IMR-90 (cell line): Measurements from ENCODE around the gene ITGB2. TPM values are rescaled to one million over a fixed set of nuclear protein-coding genes. Genes with fewer than 3 reads are reported as not detected.

Experiments used
- ATAC-seq: fragments of 200-7000 bp; cut with Tn5 transposase; 2 replicates; pipeline ENCODE4 v1.9.1; 2020; ENCODE audit warnings: low read depth, mild to moderate bottlenecking, moderate library complexity
- BruUV-seq: library from RNA; stranded (reverse); fragments of 400-500 nt; replicated peaks from 2 replicates; lab custom pipeline; 2021; lab: Mats Ljungman, UMichigan
- CTCF ChIA-PET: fragments of 300-600 bp; formaldehyde crosslinking; extraction: SDS; loops from one replicate; lab custom pipeline; 2021; ENCODE audit warnings: antibody characterized with exemption; lab: Yijun Ruan, JAX
- POLR2A ChIA-PET: fragments of 300-600 bp; sonication (Branson Sonifier 250); formaldehyde crosslinking; loops from one replicate; lab custom pipeline; 2022; ENCODE audit warnings: antibody characterized with exemption; ENCODE audit not compliant: unreplicated experiment; lab: Charles Lee
- DNase-seq: peaks from one replicate; pipeline ENCODE4 v3.0.0; 2013
- H2AFZ ChIP-seq: replicated peaks from 2 replicates; pipeline ENCODE3; 2013; ENCODE audit warnings: low read length, mild to moderate bottlenecking; ENCODE audit not compliant: poor library complexity
- H2AK5ac ChIP-seq: 2 replicates; pipeline ENCODE4 v1.6.1; 2013; ENCODE audit warnings: low read depth, low read length, inconsistent platforms
- H2AK9ac ChIP-seq: replicated peaks from 2 replicates; pipeline ENCODE3; 2013; ENCODE audit warnings: mild to moderate bottlenecking, low read depth, low read length, moderate library complexity; ENCODE audit not compliant: poor library complexity
- H2BK120ac ChIP-seq: 2 replicates; pipeline ENCODE4 v1.6.1; 2013; ENCODE audit warnings: low read depth, low read length, inconsistent platforms
- H2BK15ac ChIP-seq: 3 replicates; pipeline ENCODE4 v1.6.1; 2013; ENCODE audit warnings: low read depth, low read length, inconsistent platforms
- H2BK20ac ChIP-seq: 2 replicates; pipeline ENCODE4 v1.6.1; 2013; ENCODE audit warnings: low read depth, mild to moderate bottlenecking, inconsistent platforms, low read length, moderate library complexity
- H2BK5ac ChIP-seq: 2 replicates; pipeline ENCODE4 v1.6.1; 2013; ENCODE audit warnings: mild to moderate bottlenecking, low read depth, low read length, inconsistent platforms; ENCODE audit not compliant: poor library complexity, severe bottlenecking
- H3K14ac ChIP-seq: replicated peaks from 2 replicates; pipeline ENCODE4 v1.6.1; 2013; ENCODE audit warnings: low read depth, low read length, inconsistent platforms
- H3K18ac ChIP-seq: 2 replicates; pipeline ENCODE4 v1.6.1; 2013; ENCODE audit warnings: low read depth, low read length, control low read depth
- H3K23ac ChIP-seq: 2 replicates; pipeline ENCODE4 v1.6.1; 2013; ENCODE audit warnings: low read depth, low read length, inconsistent platforms
- H3K27ac ChIP-seq: 2 replicates; pipeline ENCODE4 v1.5.1; 2013; ENCODE audit warnings: mild to moderate bottlenecking, control low read depth, low read length; ENCODE audit not compliant: insufficient read depth
- H3K27me3 ChIP-seq: 2 replicates; pipeline ENCODE4 v1.6.1; 2013; ENCODE audit warnings: low read length; ENCODE audit not compliant: control insufficient read depth, insufficient read depth
- H3K36me3 ChIP-seq: 2 replicates; pipeline ENCODE4 v1.6.1; 2013; ENCODE audit warnings: low read length, mixed read lengths; ENCODE audit not compliant: control insufficient read depth, insufficient read depth
- H3K4ac ChIP-seq: 2 replicates; pipeline ENCODE4 v1.6.1; 2013; ENCODE audit warnings: low read depth, low read length, inconsistent platforms
- H3K4me1 ChIP-seq: 2 replicates; pipeline ENCODE4 v1.6.1; 2013; ENCODE audit warnings: low read length, mixed read lengths; ENCODE audit not compliant: control insufficient read depth, insufficient read depth
- H3K4me2 ChIP-seq: 2 replicates; pipeline ENCODE4 v1.6.1; 2013; ENCODE audit warnings: low read depth, mild to moderate bottlenecking, control low read depth, low read length, moderate library complexity
- H3K4me3 ChIP-seq: 2 replicates; pipeline ENCODE4 v1.5.1; 2013; ENCODE audit warnings: low read depth, mild to moderate bottlenecking, control low read depth, low read length, moderate library complexity; ENCODE audit not compliant: insufficient read depth
- H3K56ac ChIP-seq: 2 replicates; pipeline ENCODE4 v1.6.1; 2013; ENCODE audit warnings: low read length, inconsistent platforms; ENCODE audit not compliant: insufficient read depth; ENCODE audit errors: extremely low read depth
- H3K79me1 ChIP-seq, 2 experiments: 2 replicates each; pipeline ENCODE4 v1.6.1; 2013; ENCODE audit warnings: low read length in 2 of 2, inconsistent platforms in 1 of 2, low read depth in 1 of 2
- H3K9ac ChIP-seq: 2 replicates; pipeline ENCODE4 v1.6.1; 2013; ENCODE audit warnings: low read depth, low read length, control low read depth
- H3K9me1 ChIP-seq: 2 replicates; pipeline ENCODE4 v1.6.1; 2013; ENCODE audit warnings: low read length, inconsistent platforms; ENCODE audit not compliant: insufficient read depth
- H3K9me3 ChIP-seq: 2 replicates; pipeline ENCODE4 v1.6.1; 2013; ENCODE audit warnings: low read length; ENCODE audit not compliant: control insufficient read depth, insufficient read depth
- H4K20me1 ChIP-seq: 2 replicates; pipeline ENCODE4 v1.6.1; 2013; ENCODE audit warnings: low read length, inconsistent platforms; ENCODE audit not compliant: insufficient read depth
- H4K5ac ChIP-seq: 2 replicates; pipeline ENCODE4 v1.6.1; 2013; ENCODE audit warnings: mild to moderate bottlenecking, low read depth, low read length, control low read depth
- H4K8ac ChIP-seq, 2 experiments: 2 replicates each; pipeline ENCODE4 v1.6.1; 2013; ENCODE audit warnings: low read depth in 2 of 2, low read length in 2 of 2, control low read depth in 1 of 2, inconsistent platforms in 1 of 2
- H4K91ac ChIP-seq: 2 replicates; pipeline ENCODE4 v1.6.1; 2013; ENCODE audit warnings: low read depth, low read length, inconsistent platforms; ENCODE audit not compliant: insufficient read depth
- BHLHE40 ChIP-seq: fragments of 150-350 bp; IDR thresholded peaks from 2 replicates; pipeline ENCODE4 v1.6.1; 2016; ENCODE audit warnings: mild to moderate bottlenecking, low read depth, low read length
- CEBPB ChIP-seq: IDR thresholded peaks from 2 replicates; pipeline ENCODE4 v1.6.1; 2012; ENCODE audit warnings: low read depth, low read length, improper control_type of control experiment
- CHD1 ChIP-seq: IDR thresholded peaks from 2 replicates; pipeline ENCODE4 v1.6.1; 2012; ENCODE audit warnings: low read depth, low read length, improper control_type of control experiment
- CTCF ChIP-seq: conservative IDR thresholded peaks from 2 replicates; pipeline ENCODE4 v1.5.1; 2012; ENCODE audit warnings: mild to moderate bottlenecking, low read depth, low read length, improper control_type of control experiment
- ELK1 ChIP-seq: fragments of 150-350 bp; IDR thresholded peaks from 2 replicates; pipeline ENCODE4 v1.6.1; 2016; ENCODE audit warnings: low read depth, mild to moderate bottlenecking, low read length, moderate library complexity, borderline replicate concordance
- FOS ChIP-seq: fragments of 150-350 bp; IDR thresholded peaks from 2 replicates; pipeline ENCODE4 v1.6.1; 2016; ENCODE audit warnings: low read depth, low read length
- MAFK ChIP-seq: IDR thresholded peaks from 2 replicates; pipeline ENCODE4 v1.6.1; 2012; ENCODE audit warnings: low read depth, low read length, improper control_type of control experiment
- MAZ ChIP-seq: IDR thresholded peaks from 2 replicates; pipeline ENCODE4 v1.6.1; 2012; ENCODE audit warnings: low read depth, mild to moderate bottlenecking, low read length, improper control_type of control experiment, moderate library complexity, borderline replicate concordance
- MXI1 ChIP-seq: IDR thresholded peaks from 2 replicates; pipeline ENCODE4 v1.6.1; 2012; ENCODE audit warnings: low read depth, mild to moderate bottlenecking, low read length, moderate library complexity, borderline replicate concordance
- POLR2A ChIP-seq: IDR thresholded peaks from 2 replicates; pipeline ENCODE4 v1.6.1; 2012; ENCODE audit warnings: mild to moderate bottlenecking, low read depth, low read length
- RAD21 ChIP-seq: IDR thresholded peaks from 2 replicates; pipeline ENCODE4 v1.6.1; 2012; ENCODE audit warnings: low read length, improper control_type of control experiment
- RFX5 ChIP-seq: IDR thresholded peaks from 2 replicates; pipeline ENCODE4 v1.8.0; 2012; ENCODE audit warnings: low read depth, mild to moderate bottlenecking, low read length, moderate library complexity
- SMC3 ChIP-seq: fragments of 150-350 bp; IDR thresholded peaks from 2 replicates; pipeline ENCODE4 v1.6.1; 2016; ENCODE audit warnings: low read depth, mild to moderate bottlenecking, antibody characterized with exemption, low read length, moderate library complexity
- USF2 ChIP-seq: fragments of 150-350 bp; IDR thresholded peaks from 2 replicates; pipeline ENCODE4 v1.6.1; 2017; ENCODE audit warnings: mild to moderate bottlenecking, antibody characterized with exemption, low read length, low read depth
- WGBS, 2 experiments: methylation state at CpG; one replicate each; pipeline versions ENCODE4 v1.1.5 to v1.1.7; 2013; ENCODE audit warnings: missing lambda C conversion rate in 2 of 2; ENCODE audit not compliant: insufficient read length in 1 of 2; ENCODE audit errors: extremely low coverage in 2 of 2; 5-methylcytosine and 5-hydroxymethylcytosine counted together
- dilution Hi-C: fragments of 300-500 bp; cut with HindIII; formaldehyde crosslinking; loops from one replicate; pipeline ENCODE4 v1.14.3; 2018; ENCODE audit warnings: low sequenced_read_pairs; ENCODE audit not compliant: unreplicated experiment
- in situ Hi-C: fragments of 300-500 bp; cut with MboI; formaldehyde crosslinking; loops from 3 replicates; pipeline ENCODE4 v1.14.3; 2019; ENCODE audit warnings: low sequenced_read_pairs, inconsistent platforms, mixed read lengths
- intact Hi-C: fragments of 100-400 bp; cut with micrococcal nuclease; formaldehyde crosslinking; loops from 2 replicates; pipeline ENCODE4 v1.10.0; 2022
- polyA plus RNA-seq, 3 experiments: library from polyadenylated mRNA; depleted of rRNA; stranded (reverse); fragments of >200 nt; gene quantifications; 2 replicates each; pipeline ENCODE4 v1.2.3, GENCODE V29; 2012; ENCODE audit warnings: low replicate concordance in 1 of 3
- total RNA-seq: library from RNA; depleted of rRNA; stranded (reverse); fragments of >200 nt; gene quantifications from 2 replicates; pipeline ENCODE4 v1.2.3, GENCODE V29; 2012

ITGB2 gene
- total and polyA plus RNA-seq, 2 of the 4 experiments (the other 2 are of a cell fraction), result 0.14 TPM; not detected in 1

GRCh38 chr21:44926331-44927101, 5.8 kb upstream of the ITGB2 start:
- no peak overlapping the region for H2BK20ac ChIP-seq
- no peak overlapping the region for H3K23ac ChIP-seq
- peaks cover 62% of the 10 kb centered on the region for H3K27me3 ChIP-seq
- peak; percentile 29 for DNase-seq
- no peak overlapping the region for H3K9ac ChIP-seq
- ChIA-PET POLR2A (no interaction called here), CTCF (no interaction called here)
- H3K4me2 ChIP-seq, result no peak overlapping the region
- H3K4ac ChIP-seq, result peak overlapping the region; percentile 22
- no peak overlapping the region; the same call in 2 of the 3 replicates for H2BK15ac ChIP-seq
- peaks cover 40% of the 10 kb centered on the region for H4K20me1 ChIP-seq
- no peak overlapping the region; the same call in 1 of the 2 replicates for H2BK120ac ChIP-seq
- H3K9me3 ChIP-seq, result peaks cover 7% of the 10 kb centered on the region
- peaks cover 22% of the 10 kb centered on the region for H3K4me1 ChIP-seq
- no peaks in the 10 kb centered on the region for H3K36me3 ChIP-seq
- no peak overlapping the region for H4K8ac ChIP-seq
- intact Hi-C loops (loop anchor here (5.0 kb wide), 1 partner anchor 54 kb away; the partner anchor contains the start of gene PTTG1IP), in situ Hi-C loops (loop anchor here (5.0 to 25.0 kb wide), 2 partner anchors 44 to 414 kb away; no protein-coding TSS in a partner anchor), dilution Hi-C loops (no loop called here)
- WGBS, 2 experiments, result 79% methylated on average over 9 of the region's 24 CpGs; no CpG with 5 or more reads in 1 of the 2 experiments
- H3K56ac ChIP-seq, result no peak overlapping the region
- H2AFZ ChIP-seq, result no peak overlapping the region
- H3K79me1 ChIP-seq, result peaks cover 0 to 3% of the 10 kb centered on the region in 2 experiments; a peak in 1 of 4 replicates
- ATAC-seq, result no peak
- H3K4me3 ChIP-seq, result no peak overlapping the region
- H3K27ac ChIP-seq, result no peak overlapping the region
- no peak overlapping the region for H3K18ac ChIP-seq
- H2AK5ac ChIP-seq, result peak overlapping the region; percentile 64
- peaks cover 10% of the 10 kb centered on the region; the same call in 1 of the 2 replicates for H3K9me1 ChIP-seq
- BruUV-seq, result no TSS peak
- H2BK5ac ChIP-seq, result no peak overlapping the region
- no peak overlapping the region for H3K14ac ChIP-seq
- H4K91ac ChIP-seq, result 0 out of 2 replicates have a peak overlapping the region, but pooled peaks have one; percentile 13
- H2AK9ac ChIP-seq, result peak overlapping the region; percentile 5
- H4K5ac ChIP-seq, result no peak overlapping the region
- TF ChIP-seq SMC3 (no peak), BHLHE40 (no peak), CHD1 (no peak), RFX5 (no peak), RAD21 (no peak), MAZ (no peak), MXI1 (no peak), USF2 (no peak), ELK1 (no peak), CEBPB (no peak), POLR2A (no peak), FOS (no peak), CTCF (no peak), MAFK (no peak)
